ENCODE measurements around the gene MAPKAP1.

DNA sequence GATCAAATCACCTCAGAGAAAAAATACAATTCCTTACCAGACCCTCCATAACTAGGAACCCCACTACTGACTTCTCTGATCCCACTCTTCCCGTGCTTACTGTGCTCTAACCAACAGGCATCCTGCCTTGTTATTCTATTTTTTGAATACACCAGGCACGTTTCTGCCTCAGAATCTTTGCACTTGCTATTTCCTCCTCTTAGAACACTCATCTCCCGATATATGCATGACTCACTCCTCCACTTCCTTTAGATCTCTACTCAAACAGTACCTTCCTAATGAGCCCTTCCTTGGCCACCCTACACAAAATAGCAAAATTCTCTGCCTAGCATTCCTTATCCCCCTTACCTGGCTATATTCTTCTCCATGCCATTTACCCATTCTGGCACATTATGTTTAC, 43.9 kb downstream of the MAPKAP1 start:
- TF ChIP-seq, protein P1, sequence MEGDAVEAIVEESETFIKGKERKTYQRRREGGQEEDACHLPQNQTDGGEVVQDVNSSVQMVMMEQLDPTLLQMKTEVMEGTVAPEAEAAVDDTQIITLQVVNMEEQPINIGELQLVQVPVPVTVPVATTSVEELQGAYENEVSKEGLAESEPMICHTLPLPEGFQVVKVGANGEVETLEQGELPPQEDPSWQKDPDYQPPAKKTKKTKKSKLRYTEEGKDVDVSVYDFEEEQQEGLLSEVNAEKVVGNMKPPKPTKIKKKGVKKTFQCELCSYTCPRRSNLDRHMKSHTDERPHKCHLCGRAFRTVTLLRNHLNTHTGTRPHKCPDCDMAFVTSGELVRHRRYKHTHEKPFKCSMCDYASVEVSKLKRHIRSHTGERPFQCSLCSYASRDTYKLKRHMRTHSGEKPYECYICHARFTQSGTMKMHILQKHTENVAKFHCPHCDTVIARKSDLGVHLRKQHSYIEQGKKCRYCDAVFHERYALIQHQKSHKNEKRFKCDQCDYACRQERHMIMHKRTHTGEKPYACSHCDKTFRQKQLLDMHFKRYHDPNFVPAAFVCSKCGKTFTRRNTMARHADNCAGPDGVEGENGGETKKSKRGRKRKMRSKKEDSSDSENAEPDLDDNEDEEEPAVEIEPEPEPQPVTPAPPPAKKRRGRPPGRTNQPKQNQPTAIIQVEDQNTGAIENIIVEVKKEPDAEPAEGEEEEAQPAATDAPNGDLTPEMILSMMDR (IDR thresholded peaks at IDR 0.05): no peak
- no peak for TF ChIP-seq POLR2A (IDR thresholded peaks at IDR 0.05)
